Measurements from ENCODE around the gene NDUFA7.
A peak's percentile ranks its signal among the peaks of the same experiment; 100 is the strongest.

NDUFA7 gene

DNA sequence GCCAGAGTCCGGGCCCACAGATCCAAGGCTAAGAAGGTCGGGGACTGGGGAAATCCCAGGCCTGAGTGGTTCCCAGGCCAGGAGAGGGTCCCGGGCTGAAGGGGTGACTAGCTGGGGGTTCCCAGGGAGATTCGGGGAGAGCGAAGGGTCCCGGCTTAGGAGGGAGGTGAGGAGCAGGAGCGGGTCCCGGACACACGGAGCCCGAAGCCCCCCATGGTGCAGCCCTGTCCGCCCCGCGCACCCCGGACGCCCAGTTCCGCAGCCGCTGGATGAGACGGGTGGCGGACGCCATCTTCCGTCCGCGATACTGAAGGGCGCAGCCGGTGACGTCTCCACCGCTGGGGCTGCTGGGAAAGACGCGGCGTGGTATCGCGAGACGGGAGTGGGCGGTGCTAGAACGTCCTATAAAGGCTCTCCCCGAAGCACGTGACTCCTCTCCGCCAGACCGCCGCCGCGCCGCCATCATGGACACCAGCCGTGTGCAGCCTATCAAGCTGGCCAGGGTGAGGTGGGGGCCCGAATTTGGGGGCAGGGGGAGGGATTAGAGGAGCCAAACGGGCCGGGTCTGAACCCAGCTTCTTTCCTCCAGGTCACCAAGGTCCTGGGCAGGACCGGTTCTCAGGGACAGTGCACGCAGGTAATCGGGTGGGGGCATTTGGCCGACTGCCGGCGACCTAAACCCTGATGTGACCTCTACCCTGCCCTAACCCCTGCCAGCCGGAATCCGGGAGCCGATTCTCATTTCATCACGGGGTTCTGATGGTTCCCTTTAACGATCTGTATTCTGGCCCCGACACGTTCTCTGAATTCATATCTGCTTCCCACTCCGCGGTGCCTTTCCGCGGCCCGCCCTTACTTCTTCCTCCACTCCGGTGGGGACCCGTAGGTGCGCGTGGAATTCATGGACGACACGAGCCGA, at the start of gene NDUFA7, which contains the start of gene RPS28 (continued):
- TF ChIP-seq KLF7 (tag by site-specific recombination; IDR thresholded peaks at IDR 0.05; ENCODE audit: borderline replicate concordance) (no peak; the same call in 1 of the 2 replicates), ZNF202 (tag by site-specific recombination; IDR thresholded peaks at IDR 0.05; ENCODE audit: borderline replicate concordance) (no peak), ZNF311 (tag by site-specific recombination; IDR thresholded peaks at IDR 0.05; ENCODE audit: borderline replicate concordance) (no peak), ZNF600 (tag by site-specific recombination; IDR thresholded peaks at IDR 0.05) (0 out of 2 replicates have a peak, but pooled peaks have one; percentile 10), ZNF184 (tag by site-specific recombination; IDR thresholded peaks at IDR 0.05) (no peak), GLI4 (tag by site-specific recombination; IDR thresholded peaks at IDR 0.05) (no peak), ZNF621 (tag by site-specific recombination; IDR thresholded peaks at IDR 0.05) (no peak), ZNF239 (tag by site-specific recombination; IDR thresholded peaks at IDR 0.05) (no peak), TCF7L2 (IDR thresholded peaks at IDR 0.05; ENCODE audit: borderline replicate concordance, low read depth, low read length) (no peak), ZNF830 (tag by site-specific recombination; IDR thresholded peaks at IDR 0.05; ENCODE audit: low read depth) (no peak), ZNF2 (tag by site-specific recombination; IDR thresholded peaks at IDR 0.05) (peak; percentile 44; the same call in 1 of the 2 replicates), ZNF510 (tag by site-specific recombination; IDR thresholded peaks at IDR 0.05; ENCODE audit: insufficient replicate concordance) (no peak), ZNF561 (tag by site-specific recombination; IDR thresholded peaks at IDR 0.05; ENCODE audit: borderline replicate concordance) (0 out of 2 replicates have a peak, but pooled peaks have one; percentile 33), ZNF19 (tag by site-specific recombination; IDR thresholded peaks at IDR 0.05; ENCODE audit: low read depth) (no peak), WT1 (tag by site-specific recombination; IDR thresholded peaks at IDR 0.05) (0 out of 2 replicates have a peak, but pooled peaks have one; percentile 19), ZNF791 (tag by site-specific recombination; IDR thresholded peaks at IDR 0.05) (no peak), ZNF404 (tag by site-specific recombination; IDR thresholded peaks at IDR 0.05) (no peak), ZNF549 (tag by site-specific recombination; IDR thresholded peaks at IDR 0.05) (no peak), ZNF423 (tag by site-specific recombination; IDR thresholded peaks at IDR 0.05) (no peak), ZXDB (tag by site-specific recombination; IDR thresholded peaks at IDR 0.05) (peak; percentile 89), ZNF785 (tag by site-specific recombination; IDR thresholded peaks at IDR 0.05) (no peak), ZNF121 (tag by site-specific recombination; IDR thresholded peaks at IDR 0.05) (no peak), GLIS1 (tag by site-specific recombination; IDR thresholded peaks at IDR 0.05) (no peak; the same call in 1 of the 2 replicates), ZNF354C (tag by site-specific recombination; IDR thresholded peaks at IDR 0.05; ENCODE audit: borderline replicate concordance, low read depth) (no peak), OSR2 (tag by site-specific recombination; IDR thresholded peaks at IDR 0.05) (no peak), ZNF391 (tag by site-specific recombination; IDR thresholded peaks at IDR 0.05; ENCODE audit: borderline replicate concordance, low read depth) (no peak)
- TF ChIP-seq, protein P1, sequence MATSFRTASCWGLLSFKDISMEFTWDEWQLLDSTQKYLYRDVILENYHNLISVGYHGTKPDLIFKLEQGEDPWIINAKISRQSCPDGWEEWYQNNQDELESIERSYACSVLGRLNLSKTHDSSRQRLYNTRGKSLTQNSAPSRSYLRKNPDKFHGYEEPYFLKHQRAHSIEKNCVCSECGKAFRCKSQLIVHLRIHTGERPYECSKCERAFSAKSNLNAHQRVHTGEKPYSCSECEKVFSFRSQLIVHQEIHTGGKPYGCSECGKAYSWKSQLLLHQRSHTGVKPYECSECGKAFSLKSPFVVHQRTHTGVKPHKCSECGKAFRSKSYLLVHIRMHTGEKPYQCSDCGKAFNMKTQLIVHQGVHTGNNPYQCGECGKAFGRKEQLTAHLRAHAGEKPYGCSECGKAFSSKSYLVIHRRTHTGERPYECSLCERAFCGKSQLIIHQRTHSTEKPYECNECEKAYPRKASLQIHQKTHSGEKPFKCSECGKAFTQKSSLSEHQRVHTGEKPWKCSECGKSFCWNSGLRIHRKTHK (tag by site-specific recombination; IDR thresholded peaks at IDR 0.05), result no peak
- TF ChIP-seq, protein P2, sequence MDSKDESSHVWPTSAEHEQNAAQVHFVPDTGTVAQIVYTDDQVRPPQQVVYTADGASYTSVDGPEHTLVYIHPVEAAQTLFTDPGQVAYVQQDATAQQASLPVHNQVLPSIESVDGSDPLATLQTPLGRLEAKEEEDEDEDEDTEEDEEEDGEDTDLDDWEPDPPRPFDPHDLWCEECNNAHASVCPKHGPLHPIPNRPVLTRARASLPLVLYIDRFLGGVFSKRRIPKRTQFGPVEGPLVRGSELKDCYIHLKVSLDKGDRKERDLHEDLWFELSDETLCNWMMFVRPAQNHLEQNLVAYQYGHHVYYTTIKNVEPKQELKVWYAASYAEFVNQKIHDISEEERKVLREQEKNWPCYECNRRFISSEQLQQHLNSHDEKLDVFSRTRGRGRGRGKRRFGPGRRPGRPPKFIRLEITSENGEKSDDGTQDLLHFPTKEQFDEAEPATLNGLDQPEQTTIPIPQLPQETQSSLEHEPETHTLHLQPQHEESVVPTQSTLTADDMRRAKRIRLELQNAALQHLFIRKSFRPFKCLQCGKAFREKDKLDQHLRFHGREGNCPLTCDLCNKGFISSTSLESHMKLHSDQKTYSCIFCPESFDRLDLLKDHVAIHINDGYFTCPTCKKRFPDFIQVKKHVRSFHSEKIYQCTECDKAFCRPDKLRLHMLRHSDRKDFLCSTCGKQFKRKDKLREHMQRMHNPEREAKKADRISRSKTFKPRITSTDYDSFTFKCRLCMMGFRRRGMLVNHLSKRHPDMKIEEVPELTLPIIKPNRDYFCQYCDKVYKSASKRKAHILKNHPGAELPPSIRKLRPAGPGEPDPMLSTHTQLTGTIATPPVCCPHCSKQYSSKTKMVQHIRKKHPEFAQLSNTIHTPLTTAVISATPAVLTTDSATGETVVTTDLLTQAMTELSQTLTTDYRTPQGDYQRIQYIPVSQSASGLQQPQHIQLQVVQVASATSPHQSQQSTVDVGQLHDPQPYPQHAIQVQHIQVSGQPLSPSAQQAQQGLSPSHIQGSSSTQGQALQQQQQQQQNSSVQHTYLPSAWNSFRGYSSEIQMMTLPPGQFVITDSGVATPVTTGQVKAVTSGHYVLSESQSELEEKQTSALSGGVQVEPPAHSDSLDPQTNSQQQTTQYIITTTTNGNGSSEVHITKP (tag by site-specific recombination; IDR thresholded peaks at IDR 0.05), result no peak
- TF ChIP-seq, protein P3, sequence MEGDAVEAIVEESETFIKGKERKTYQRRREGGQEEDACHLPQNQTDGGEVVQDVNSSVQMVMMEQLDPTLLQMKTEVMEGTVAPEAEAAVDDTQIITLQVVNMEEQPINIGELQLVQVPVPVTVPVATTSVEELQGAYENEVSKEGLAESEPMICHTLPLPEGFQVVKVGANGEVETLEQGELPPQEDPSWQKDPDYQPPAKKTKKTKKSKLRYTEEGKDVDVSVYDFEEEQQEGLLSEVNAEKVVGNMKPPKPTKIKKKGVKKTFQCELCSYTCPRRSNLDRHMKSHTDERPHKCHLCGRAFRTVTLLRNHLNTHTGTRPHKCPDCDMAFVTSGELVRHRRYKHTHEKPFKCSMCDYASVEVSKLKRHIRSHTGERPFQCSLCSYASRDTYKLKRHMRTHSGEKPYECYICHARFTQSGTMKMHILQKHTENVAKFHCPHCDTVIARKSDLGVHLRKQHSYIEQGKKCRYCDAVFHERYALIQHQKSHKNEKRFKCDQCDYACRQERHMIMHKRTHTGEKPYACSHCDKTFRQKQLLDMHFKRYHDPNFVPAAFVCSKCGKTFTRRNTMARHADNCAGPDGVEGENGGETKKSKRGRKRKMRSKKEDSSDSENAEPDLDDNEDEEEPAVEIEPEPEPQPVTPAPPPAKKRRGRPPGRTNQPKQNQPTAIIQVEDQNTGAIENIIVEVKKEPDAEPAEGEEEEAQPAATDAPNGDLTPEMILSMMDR (tag by site-specific recombination; IDR thresholded peaks at IDR 0.05), result peak; percentile 81
- TF ChIP-seq, protein P4, sequence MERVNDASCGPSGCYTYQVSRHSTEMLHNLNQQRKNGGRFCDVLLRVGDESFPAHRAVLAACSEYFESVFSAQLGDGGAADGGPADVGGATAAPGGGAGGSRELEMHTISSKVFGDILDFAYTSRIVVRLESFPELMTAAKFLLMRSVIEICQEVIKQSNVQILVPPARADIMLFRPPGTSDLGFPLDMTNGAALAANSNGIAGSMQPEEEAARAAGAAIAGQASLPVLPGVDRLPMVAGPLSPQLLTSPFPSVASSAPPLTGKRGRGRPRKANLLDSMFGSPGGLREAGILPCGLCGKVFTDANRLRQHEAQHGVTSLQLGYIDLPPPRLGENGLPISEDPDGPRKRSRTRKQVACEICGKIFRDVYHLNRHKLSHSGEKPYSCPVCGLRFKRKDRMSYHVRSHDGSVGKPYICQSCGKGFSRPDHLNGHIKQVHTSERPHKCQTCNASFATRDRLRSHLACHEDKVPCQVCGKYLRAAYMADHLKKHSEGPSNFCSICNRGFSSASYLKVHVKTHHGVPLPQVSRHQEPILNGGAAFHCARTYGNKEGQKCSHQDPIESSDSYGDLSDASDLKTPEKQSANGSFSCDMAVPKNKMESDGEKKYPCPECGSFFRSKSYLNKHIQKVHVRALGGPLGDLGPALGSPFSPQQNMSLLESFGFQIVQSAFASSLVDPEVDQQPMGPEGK (tag by site-specific recombination; IDR thresholded peaks at IDR 0.05), result peak; percentile 84
